SK-N-DZ (cell line): ENCODE data around the gene DCD. TPM values are rescaled to one million over a fixed set of nuclear protein-coding genes. Genes with fewer than 3 reads are reported as not detected.
"Not testable (repeated sequence)": the region's sequence is repeated elsewhere in the genome, so short reads cannot be mapped to it uniquely, and the experiment has no call there.

Source experiments
- DNase-seq: peaks from one replicate; pipeline ENCODE4 v3.0.0-alpha.2; 2015; ENCODE audit warnings: low spot score
- polyA plus RNA-seq, 2 experiments: library from polyadenylated mRNA; depleted of rRNA; stranded (reverse); fragments of >200 nt; gene quantifications; 2 replicates each; pipeline ENCODE4 v1.2.3, GENCODE V29; 2014

The DCD gene, protein sequence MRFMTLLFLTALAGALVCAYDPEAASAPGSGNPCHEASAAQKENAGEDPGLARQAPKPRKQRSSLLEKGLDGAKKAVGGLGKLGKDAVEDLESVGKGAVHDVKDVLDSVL
- polyA plus RNA-seq (2014; cell fraction: cytosol; rRNA removed): not detected in 2 replicates
- not detected in 2 replicates for polyA plus RNA-seq (2014; cell fraction: nucleus; rRNA removed)

GRCh38 chr12:54648265-54648664 is at the start of gene DCD:
Gene DCD, minus strand, starts transcription at chr12:54648365. Its CDS starts 62 bp downstream, at chr12:54648303.
- DNase-seq: no peak

DNA sequence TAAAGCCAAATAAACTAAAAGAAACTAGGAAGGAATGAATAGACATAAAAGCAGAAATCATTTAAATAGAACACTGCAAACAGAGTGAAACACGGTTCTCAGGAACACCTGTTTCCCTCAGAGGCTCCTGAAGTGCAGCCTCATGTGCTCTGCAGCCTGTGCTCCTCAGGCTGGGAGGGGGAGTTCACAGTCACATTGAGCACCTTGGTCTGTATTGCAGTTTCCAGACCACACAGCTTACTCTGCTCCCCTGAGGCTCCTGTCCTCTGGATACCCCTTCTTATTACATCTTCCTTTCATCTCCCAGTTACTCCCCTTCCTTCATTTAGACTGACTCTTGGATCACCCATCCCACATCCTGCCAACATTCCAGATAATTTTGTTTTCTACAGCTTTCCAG is 49.7 kb upstream of the DCD start:
- no peak for DNase-seq

DNA sequence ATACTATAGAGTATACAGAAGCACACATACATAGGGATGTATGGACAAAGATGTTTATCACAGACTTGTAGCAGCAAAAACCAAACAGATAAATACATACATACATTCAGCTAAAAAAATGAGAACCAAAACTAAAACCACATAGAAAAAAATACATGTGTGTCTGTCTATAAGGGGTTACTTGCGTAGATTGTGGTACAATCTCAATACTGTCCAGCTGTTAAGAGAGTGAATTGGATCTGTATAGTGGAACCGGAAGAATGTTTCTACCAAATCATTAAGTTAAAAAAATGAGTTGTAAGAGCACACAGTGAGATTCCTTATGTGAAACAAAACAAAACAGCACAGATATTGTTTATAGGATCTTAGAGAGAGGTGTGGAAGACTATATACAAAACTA is 44.2 kb upstream of the DCD start:
- DNase-seq: no peak

DNA sequence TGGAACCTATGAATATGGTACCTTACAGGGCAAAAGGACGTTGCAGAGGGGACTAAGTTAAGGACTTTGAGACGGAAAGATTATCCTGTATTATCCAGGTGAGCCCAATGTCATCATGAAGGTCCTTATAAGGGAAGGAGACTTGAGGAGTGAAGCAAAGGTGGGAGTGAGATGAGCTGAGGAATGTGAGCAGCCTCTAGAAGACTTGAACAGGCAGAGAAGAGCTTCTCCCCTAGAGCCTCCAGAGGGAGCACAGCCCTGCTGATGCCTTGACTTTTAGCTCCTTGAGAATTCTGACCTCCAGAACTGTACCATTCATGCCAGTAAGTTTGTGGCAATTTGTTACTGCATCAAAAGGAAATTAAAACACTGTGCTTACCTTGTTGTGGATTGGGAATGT is 41.8 kb upstream of the DCD start:
- no peak for DNase-seq

DNA sequence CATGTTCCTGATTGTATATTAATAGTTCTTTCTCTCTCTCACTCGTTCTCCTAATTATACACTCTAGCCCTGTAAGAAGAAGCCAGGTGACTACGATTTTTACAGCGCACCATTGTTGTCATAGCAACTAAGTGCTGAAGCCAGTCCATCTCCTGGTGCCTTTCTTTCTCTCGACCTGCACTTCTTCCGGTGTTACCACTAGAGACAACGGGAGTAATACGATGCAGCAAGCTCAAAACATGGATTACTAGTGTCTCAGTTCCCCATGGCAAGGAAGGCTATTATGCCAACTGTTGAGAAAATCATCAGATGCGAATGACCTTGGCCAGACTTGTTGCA is 40.8 kb upstream of the DCD start:
- no peak for DNase-seq

DNA sequence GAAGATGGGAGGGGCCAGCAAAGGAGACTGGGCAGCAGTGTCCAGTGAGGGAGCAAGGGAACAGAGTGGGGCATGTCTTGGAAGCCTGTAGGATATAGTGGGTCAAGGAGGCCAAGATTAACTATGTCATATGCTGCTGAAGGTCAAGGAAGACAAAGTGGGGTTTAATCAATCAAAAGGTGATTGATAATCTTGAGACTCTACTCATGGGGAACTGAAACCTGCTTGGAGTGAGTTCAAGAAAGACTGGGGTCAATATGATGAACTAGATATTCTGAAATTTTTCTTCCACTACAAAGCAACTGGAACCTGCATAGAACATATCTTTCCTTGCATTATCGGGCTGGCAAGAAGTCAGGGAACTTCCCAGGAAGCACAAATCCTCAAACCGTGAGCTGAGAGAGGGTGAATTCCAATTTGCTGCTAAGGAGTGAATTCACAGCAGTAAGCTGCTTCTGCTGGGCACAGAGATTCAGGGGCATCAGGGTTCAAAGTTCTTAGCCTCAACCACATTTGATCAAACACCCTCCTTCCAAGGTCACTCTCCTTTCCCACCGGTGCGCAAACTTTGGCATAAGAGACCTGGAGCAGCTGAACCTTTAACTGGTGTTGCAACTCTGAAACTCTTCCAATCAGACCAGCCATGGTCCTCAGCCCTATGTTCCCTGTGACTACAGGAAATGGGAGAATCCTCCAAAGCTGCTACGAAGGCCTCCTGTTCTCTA is 40.3 kb upstream of the DCD start:
- DNase-seq: no peak

- no peak for DNase-seq
Observed at GRCh38 chr12:54684636-54685630, 36.8 kb upstream of the DCD start.

DNA sequence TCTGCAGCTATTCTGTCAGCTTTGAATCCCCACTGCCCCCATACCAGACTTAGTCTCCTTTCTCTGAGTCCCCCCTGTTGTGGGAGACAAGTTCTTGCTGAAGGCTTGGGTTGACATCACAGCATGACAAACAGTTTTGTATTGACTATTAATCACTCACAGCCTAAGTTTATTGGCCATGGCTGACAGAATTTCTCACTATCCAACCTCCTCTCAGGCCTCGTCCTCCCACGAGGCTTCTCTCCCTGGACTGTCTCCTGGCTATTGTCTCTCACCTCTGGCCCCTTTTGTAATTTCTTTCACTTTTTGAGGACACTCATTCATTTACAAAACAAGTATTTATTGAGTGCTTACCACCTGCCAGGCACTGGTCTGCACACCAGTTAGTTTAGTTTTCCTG is 35.2 kb upstream of the DCD start:
- no peak for DNase-seq

- no peak for DNase-seq
Observed at GRCh38 chr12:54682674-54683073, 34.5 kb upstream of the DCD start.

- DNase-seq: no peak
Observed at GRCh38 chr12:54680374-54680773, 32.2 kb upstream of the DCD start.

- no peak for DNase-seq
Observed at GRCh38 chr12:54678131-54678530, 30.0 kb upstream of the DCD start.

DNA sequence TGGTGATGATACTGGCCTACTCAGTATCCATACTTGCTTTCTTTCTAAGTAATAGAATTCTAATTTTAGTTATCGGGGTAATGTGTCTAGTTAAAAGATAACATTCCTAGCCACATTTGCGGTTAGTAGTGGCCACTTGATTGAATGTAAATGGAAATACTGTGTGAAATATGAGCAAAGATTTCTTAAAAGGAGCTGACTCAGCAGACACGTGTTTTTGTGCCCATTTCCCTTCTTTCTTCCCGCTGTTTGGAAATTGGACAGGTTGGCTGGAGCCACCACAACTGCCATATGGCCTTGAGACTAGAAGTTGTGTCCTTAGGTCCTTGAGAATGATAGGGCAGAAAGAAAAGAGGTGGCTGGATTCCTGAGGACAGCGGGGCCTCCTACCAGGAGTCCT is 19.8 kb upstream of the DCD start:
- no peak for DNase-seq

- no peak for DNase-seq
Observed at GRCh38 chr12:54666008-54666407, 17.8 kb upstream of the DCD start.

GRCh38 chr12:54665022-54665635 is 17.0 kb upstream of the DCD start:
- DNase-seq: not testable (repeated sequence)

- no peak for DNase-seq
Observed at GRCh38 chr12:54663603-54664002, 15.4 kb upstream of the DCD start.

GRCh38 chr12:54662026-54662425 is 13.9 kb upstream of the DCD start:
- DNase-seq: no peak

DNA sequence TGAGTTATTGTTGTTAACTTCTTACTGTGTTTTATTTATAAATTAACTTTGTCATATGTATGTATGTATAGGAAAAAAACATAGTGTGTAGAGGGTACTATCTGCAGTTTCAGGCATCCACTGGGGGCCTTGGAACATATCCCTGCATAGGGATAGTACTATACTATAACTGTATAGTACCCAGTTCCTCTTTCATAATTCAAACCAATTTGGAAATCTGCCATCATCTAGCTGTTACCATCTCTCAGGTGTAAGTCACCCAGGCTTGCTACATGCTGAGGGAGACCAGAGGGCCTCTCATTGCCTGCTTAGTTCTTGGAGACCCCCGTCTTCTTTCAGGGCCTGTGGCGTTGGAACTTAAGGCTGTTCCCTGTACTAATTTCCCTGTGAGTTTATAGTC is 12.9 kb upstream of the DCD start:
- DNase-seq: no peak

- no peak for DNase-seq
Observed at GRCh38 chr12:54660320-54660962, 12.3 kb upstream of the DCD start.

DNA sequence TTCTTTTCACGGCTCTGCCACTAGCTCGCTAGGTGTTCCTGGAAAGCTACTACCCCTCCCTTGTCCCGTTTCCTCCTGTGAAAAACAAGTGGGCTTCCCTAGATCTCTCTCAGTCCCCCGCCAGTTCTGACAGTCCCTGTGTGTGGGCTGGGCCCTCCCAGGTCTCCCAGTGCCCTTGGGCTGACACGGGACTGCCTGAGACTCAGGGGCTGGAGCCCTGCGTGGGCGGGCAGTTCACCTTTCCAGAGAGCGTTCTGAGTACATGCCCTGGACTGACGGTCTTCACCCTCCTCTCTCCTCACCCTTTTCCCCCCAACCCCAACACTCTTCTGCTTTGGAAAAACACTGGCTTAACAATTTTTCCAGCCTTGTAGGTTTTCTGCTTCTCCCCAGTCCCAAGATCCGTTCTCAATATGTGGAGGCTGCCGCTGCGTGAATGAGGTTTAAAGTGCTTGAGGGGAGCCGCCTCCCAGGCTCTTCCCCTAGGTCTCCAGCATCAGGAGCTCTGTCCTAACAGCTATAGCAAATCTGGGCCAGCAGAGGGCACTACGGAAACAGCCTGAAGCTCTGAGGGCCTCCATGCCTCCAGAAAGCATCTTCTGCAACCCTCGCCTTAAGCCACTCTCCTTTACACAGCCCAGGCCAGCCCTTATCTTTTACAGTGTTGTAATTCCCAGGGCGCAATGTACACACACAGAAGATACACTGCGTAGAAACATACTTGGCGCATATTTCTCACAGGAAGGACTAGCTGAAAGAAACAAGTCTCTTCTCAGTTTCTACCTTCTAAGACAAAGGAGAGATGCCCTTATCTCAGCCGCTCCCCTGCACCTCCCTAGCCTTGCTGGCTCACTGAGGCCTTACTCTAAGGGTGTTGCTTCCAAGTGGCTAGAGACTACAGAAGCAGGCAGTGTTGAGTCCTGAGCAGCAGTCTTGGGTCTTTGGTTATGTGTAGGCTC is 10.4 kb upstream of the DCD start:
- DNase-seq: peak; percentile 27

GRCh38 chr12:54657105-54657607 is 9.0 kb upstream of the DCD start:
- no peak for DNase-seq
